Smooth muscle cell (in vitro differentiated cells): ENCODE results near the gene PRDM13. TPM values are rescaled to one million over a fixed set of nuclear protein-coding genes. Genes with fewer than 3 reads are reported as not detected.
"Not testable (repeated sequence)": the region's sequence is repeated elsewhere in the genome, so short reads cannot be mapped to it uniquely, and the experiment has no call there.

Source experiments
- DNase-seq: peaks from one replicate; lab custom pipeline; 2025; ENCODE audit not compliant: unreplicated experiment; lab: John Stamatoyannopoulos, UW
- H2AFZ ChIP-seq: fragments of 200-600 bp; sonication (generic); 2 replicates; pipeline ENCODE4 v1.6.0; 2016; ENCODE audit warnings: antibody characterized with exemption, low read depth, mild to moderate bottlenecking
- H3F3A ChIP-seq: fragments of 200-600 bp; sonication (generic); 2 replicates; pipeline ENCODE4 v1.6.0; 2017; ENCODE audit warnings: antibody characterized with exemption, low read depth
- H3K27ac ChIP-seq: fragments of 200-600 bp; sonication (generic); 2 replicates; pipeline ENCODE4 v1.5.1; 2016; ENCODE audit warnings: low read depth, mild to moderate bottlenecking
- H3K27me3 ChIP-seq: fragments of 200-600 bp; sonication (generic); 2 replicates; pipeline ENCODE4 v1.6.1; 2016; ENCODE audit warnings: low read depth, mild to moderate bottlenecking
- H3K36me3 ChIP-seq: fragments of 200-600 bp; sonication (generic); 2 replicates; pipeline ENCODE4 v1.5.1; 2016; ENCODE audit warnings: low read depth
- H3K4me1 ChIP-seq: fragments of 200-600 bp; sonication (generic); 2 replicates; pipeline ENCODE4 v1.5.1; 2016; ENCODE audit warnings: low read depth
- H3K4me2 ChIP-seq: fragments of 200-600 bp; sonication (generic); 2 replicates; pipeline ENCODE4 v1.6.0; 2016; ENCODE audit warnings: mild to moderate bottlenecking
- H3K4me3 ChIP-seq: fragments of 200-600 bp; sonication (generic); 2 replicates; pipeline ENCODE4 v1.5.1; 2016; ENCODE audit warnings: mild to moderate bottlenecking
- H3K79me2 ChIP-seq: fragments of 200-600 bp; sonication (generic); 2 replicates; pipeline ENCODE4 v1.6.0; 2016; ENCODE audit warnings: low read depth, mild to moderate bottlenecking
- H3K9ac ChIP-seq: fragments of 200-600 bp; sonication (generic); 2 replicates; pipeline ENCODE4 v1.6.0; 2016; ENCODE audit warnings: low read depth
- H3K9me3 ChIP-seq: fragments of 200-600 bp; sonication (generic); replicated peaks from 2 replicates; pipeline ENCODE4 v1.5.1; 2016; ENCODE audit warnings: low read depth
- H4K20me1 ChIP-seq: fragments of 200-600 bp; sonication (generic); 2 replicates; pipeline ENCODE4 v1.6.0; 2016; ENCODE audit warnings: low read depth
- CTCF ChIP-seq: fragments of 200-600 bp; sonication (generic); IDR thresholded peaks from 2 replicates; pipeline ENCODE4 v1.5.1; 2017; ENCODE audit warnings: borderline replicate concordance, mild to moderate bottlenecking, antibody characterized with exemption; ENCODE audit not compliant: insufficient read depth, poor library complexity, severe bottlenecking
- WGBS: methylation state at CpG from one replicate; pipeline ENCODE4 v1.1.7; 2016; ENCODE audit warnings: low lambda C conversion rate; 5-methylcytosine and 5-hydroxymethylcytosine counted together
- polyA plus RNA-seq: library from polyadenylated mRNA; unstranded; fragments of >200 nt; fragmentation: Nextera tagmentation; extraction: Ambion mirVana; gene quantifications from 2 replicates; pipeline ENCODE4 v1.2.1, GENCODE V29; 2016
- total RNA-seq: library from RNA; depleted of rRNA; stranded (reverse); fragments of >200 nt; gene quantifications from 2 replicates; pipeline ENCODE4 v1.2.3, GENCODE V29; 2014

Gene PRDM13
- total and polyA plus RNA-seq, 2 experiments from 2014 or later: not detected

DNA sequence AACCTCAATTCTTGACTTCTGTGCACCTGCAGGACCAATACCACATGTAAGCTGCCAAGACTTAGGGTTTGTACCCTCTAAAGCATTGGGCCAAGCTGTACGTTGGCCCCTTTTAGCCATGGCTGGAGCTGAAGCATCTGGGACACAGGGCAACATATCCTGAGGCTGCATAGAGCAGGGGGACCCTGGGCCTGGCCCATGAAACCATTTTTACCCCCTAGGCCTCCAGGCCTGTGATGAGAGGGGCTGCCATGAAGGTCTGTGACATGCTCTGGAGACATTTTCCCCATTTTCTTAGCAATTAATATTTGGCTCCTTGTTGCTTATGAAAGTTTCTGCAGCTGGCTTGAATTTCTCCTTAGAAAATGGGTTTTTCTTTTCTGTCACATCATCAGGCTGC lies 31.0 kb downstream of the PRDM13 start:
- no peak overlapping the region for H3K9ac ChIP-seq
- H3K36me3 ChIP-seq: no peaks in the 10 kb centered on the region
- H3F3A ChIP-seq: no peaks in the 10 kb centered on the region
- no peak for DNase-seq
- no peaks in the 10 kb centered on the region for H4K20me1 ChIP-seq
- WGBS: 50% methylated on average over 1 of the region's 1 CpG
- no peaks in the 10 kb centered on the region for H3K79me2 ChIP-seq
- H3K4me3 ChIP-seq: no peak overlapping the region
- H3K4me2 ChIP-seq: no peak overlapping the region
- TF ChIP-seq CTCF: no peak
- H3K27me3 ChIP-seq: peaks cover 12% of the 10 kb centered on the region
- H2AFZ ChIP-seq: no peak overlapping the region
- no peak overlapping the region for H3K27ac ChIP-seq
- H3K4me1 ChIP-seq: no peaks in the 10 kb centered on the region
- no peaks in the 10 kb centered on the region for H3K9me3 ChIP-seq

DNA sequence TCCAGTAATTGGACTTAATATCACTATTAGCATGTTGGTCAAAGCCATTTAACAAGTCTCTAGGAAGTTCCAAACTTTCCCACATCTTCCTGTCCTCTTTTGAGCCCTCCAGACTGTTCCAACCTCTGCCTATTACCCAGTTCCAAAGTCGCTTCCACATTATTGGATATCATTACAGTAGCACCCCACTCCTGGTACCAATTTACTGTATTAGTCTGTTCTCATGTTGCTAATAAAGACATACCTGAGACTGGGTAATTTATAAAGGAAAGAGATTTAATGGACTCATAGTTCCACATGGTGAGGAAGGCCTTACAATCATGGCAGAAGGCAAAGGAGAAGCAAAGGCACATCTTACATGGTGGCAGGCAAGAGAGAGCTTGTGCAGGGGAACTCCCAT lies 31.7 kb downstream of the PRDM13 start:
- not testable (repeated sequence) for H2AFZ ChIP-seq, H3K27ac ChIP-seq, H3K79me2 ChIP-seq, H3K36me3 ChIP-seq, H3K9ac ChIP-seq, H3K4me3 ChIP-seq, DNase-seq, H3K4me1 ChIP-seq, H4K20me1 ChIP-seq, H3K9me3 ChIP-seq, H3K4me2 ChIP-seq, H3F3A ChIP-seq
- 93% methylated on average over 1 of the region's 1 CpG for WGBS
- peaks cover 12% of the 10 kb centered on the region for H3K27me3 ChIP-seq

DNA sequence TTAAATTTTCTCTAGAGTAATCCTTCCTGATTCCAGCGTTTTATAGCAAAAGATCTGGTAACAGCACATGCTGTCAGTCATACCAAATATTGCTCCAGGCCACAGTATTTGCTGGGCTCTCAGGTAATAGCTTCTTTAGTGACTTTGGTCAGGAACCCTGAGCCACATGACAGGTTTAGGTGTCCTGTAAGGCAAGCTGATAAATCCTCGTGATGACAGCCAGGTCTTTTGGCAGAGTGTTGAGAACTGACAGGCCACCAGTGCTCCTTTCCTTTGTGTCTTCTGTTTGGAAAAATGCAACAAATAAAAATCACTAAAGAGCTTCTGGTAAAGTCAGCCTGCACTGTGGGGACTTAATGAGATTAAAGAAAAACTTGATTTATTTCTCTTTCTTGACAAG lies 34.6 kb downstream of the PRDM13 start:
- peaks cover 12% of the 10 kb centered on the region for H3K27me3 ChIP-seq
- no peak overlapping the region for H3K27ac ChIP-seq
- H3K4me3 ChIP-seq: no peak overlapping the region
- H2AFZ ChIP-seq: no peak overlapping the region
- no peaks in the 10 kb centered on the region for H3K9me3 ChIP-seq
- 53% methylated on average over 2 of the region's 2 CpGs for WGBS
- TF ChIP-seq CTCF: no peak
- no peaks in the 10 kb centered on the region for H3K4me1 ChIP-seq
- H3K4me2 ChIP-seq: no peak overlapping the region
- H3K36me3 ChIP-seq: no peaks in the 10 kb centered on the region
- H4K20me1 ChIP-seq: no peaks in the 10 kb centered on the region
- no peak for DNase-seq
- no peak overlapping the region for H3K9ac ChIP-seq
- no peaks in the 10 kb centered on the region for H3K79me2 ChIP-seq
- H3F3A ChIP-seq: no peaks in the 10 kb centered on the region

GRCh38 chr6:99645986-99646385 lies 39.4 kb downstream of the PRDM13 start:
- H4K20me1 ChIP-seq: no peaks in the 10 kb centered on the region
- no peaks in the 10 kb centered on the region for H3K4me1 ChIP-seq
- no peaks in the 10 kb centered on the region for H3F3A ChIP-seq
- no peaks in the 10 kb centered on the region for H3K79me2 ChIP-seq
- no peak for DNase-seq
- H2AFZ ChIP-seq: no peak overlapping the region
- no peaks in the 10 kb centered on the region for H3K36me3 ChIP-seq
- no peak overlapping the region for H3K4me2 ChIP-seq
- no peaks in the 10 kb centered on the region for H3K9me3 ChIP-seq
- no peak overlapping the region for H3K4me3 ChIP-seq
- WGBS: 53% methylated on average over 6 of the region's 6 CpGs
- no peak for TF ChIP-seq CTCF
- H3K9ac ChIP-seq: no peak overlapping the region
- peaks cover 28% of the 10 kb centered on the region for H3K27me3 ChIP-seq
- H3K27ac ChIP-seq: no peak overlapping the region

- not testable (repeated sequence) for H3K9me3 ChIP-seq, DNase-seq, H3K27ac ChIP-seq, H3K9ac ChIP-seq, H3F3A ChIP-seq, H3K4me1 ChIP-seq, H4K20me1 ChIP-seq, H3K36me3 ChIP-seq, H3K79me2 ChIP-seq, H2AFZ ChIP-seq, H3K4me3 ChIP-seq, H3K4me2 ChIP-seq
- 89% methylated on average over 6 of the region's 42 CpGs for WGBS
- peaks cover 16% of the 10 kb centered on the region for H3K27me3 ChIP-seq
These were observed 43.5 kb downstream of the PRDM13 start for GRCh38 chr6:99650091-99650571.
